GM23338 (cell line): ENCODE results near the gene OS9. TPM values are rescaled to one million over a fixed set of nuclear protein-coding genes. Genes with fewer than 3 reads are reported as not detected.

ENCODE experiments used
- ATAC-seq: fragments of 200-7000 bp; cut with Tn5 transposase; 3 replicates; pipeline ENCODE4 v1.9.1; 2020
- DNase-seq: peaks from one replicate; pipeline ENCODE4 v3.0.0-alpha.2; 2015; ENCODE audit warnings: low spot score
- H2AFZ ChIP-seq: fragments of 200-600 bp; sonication (generic); 2 replicates; pipeline ENCODE4 v1.8.0; 2016; ENCODE audit warnings: antibody characterized with exemption, mild to moderate bottlenecking, moderate library complexity
- H3F3A ChIP-seq: fragments of 200-600 bp; sonication (generic); replicated peaks from 2 replicates; pipeline ENCODE4 v1.8.0; 2017; ENCODE audit warnings: antibody characterized with exemption, mixed run types, low read depth
- H3K27ac ChIP-seq: fragments of 200-600 bp; sonication (generic); 2 replicates; pipeline ENCODE4 v1.6.1; 2016; ENCODE audit warnings: low read depth
- H3K27me3 ChIP-seq: fragments of 200-600 bp; sonication (generic); 2 replicates; pipeline ENCODE4 v1.8.0; 2016; ENCODE audit warnings: mild to moderate bottlenecking, mixed run types, moderate library complexity; ENCODE audit not compliant: insufficient read depth
- H3K36me3 ChIP-seq: fragments of 200-600 bp; sonication (generic); 2 replicates; pipeline ENCODE4 v1.8.0; 2016; ENCODE audit warnings: mild to moderate bottlenecking; ENCODE audit not compliant: insufficient read depth
- H3K4me1 ChIP-seq: fragments of 200-600 bp; sonication (generic); 2 replicates; pipeline ENCODE4 v1.8.0; 2016; ENCODE audit warnings: mild to moderate bottlenecking, moderate library complexity; ENCODE audit not compliant: insufficient read depth
- H3K4me2 ChIP-seq: fragments of 200-600 bp; sonication (generic); 2 replicates; pipeline ENCODE4 v1.7.1; 2017; ENCODE audit warnings: mixed run types
- H3K4me3 ChIP-seq: fragments of 200-600 bp; sonication (generic); 2 replicates; pipeline ENCODE4 v1.6.1; 2016; ENCODE audit warnings: mixed run types
- H3K79me2 ChIP-seq: fragments of 200-600 bp; sonication (generic); replicated peaks from 2 replicates; pipeline ENCODE4 v1.8.0; 2017; ENCODE audit warnings: mild to moderate bottlenecking; ENCODE audit not compliant: insufficient read depth
- H3K9me2 ChIP-seq: fragments of 200-600 bp; sonication (generic); 2 replicates; pipeline ENCODE4 v1.8.0; 2017; ENCODE audit not compliant: insufficient read depth
- H4K20me1 ChIP-seq: fragments of 200-600 bp; sonication (generic); replicated peaks from 2 replicates; pipeline ENCODE4 v1.8.0; 2017; ENCODE audit warnings: mild to moderate bottlenecking; ENCODE audit not compliant: insufficient read depth
- H3K27ac Mint-ChIP-seq: 2 replicates; pipeline ENCODE4 v1.8.0; 2020; ENCODE audit warnings: inconsistent platforms, mild to moderate bottlenecking, moderate library complexity, mixed read lengths
- H3K27me3 Mint-ChIP-seq: 3 replicates; pipeline ENCODE4 v1.8.0; 2022; ENCODE audit warnings: low read depth, mild to moderate bottlenecking, moderate library complexity, mixed read lengths, inconsistent platforms; ENCODE audit not compliant: insufficient read depth, poor library complexity
- H3K36me3 Mint-ChIP-seq: 3 replicates; pipeline ENCODE4 v1.8.0; 2021; ENCODE audit warnings: low read depth, mild to moderate bottlenecking, inconsistent platforms, moderate library complexity, mixed read lengths
- H3K4me1 Mint-ChIP-seq: 3 replicates; pipeline ENCODE4 v1.8.0; 2020; ENCODE audit warnings: mild to moderate bottlenecking, inconsistent platforms, mixed read lengths
- H3K4me3 Mint-ChIP-seq: 3 replicates; pipeline ENCODE4 v1.8.0; 2021; ENCODE audit warnings: moderate library complexity, mild to moderate bottlenecking, inconsistent platforms, mixed read lengths
- H3K9me3 Mint-ChIP-seq: 3 replicates; pipeline ENCODE4 v1.8.0; 2020; ENCODE audit warnings: moderate library complexity, mild to moderate bottlenecking, inconsistent platforms, mixed read lengths
- CREB1 ChIP-seq: fragments of 250-450 bp; sonication (Bioruptor Pico); IDR thresholded peaks from 2 replicates; pipeline ENCODE4 v1.5.0; 2020; ENCODE audit warnings: low read depth, mild to moderate bottlenecking, moderate library complexity
- CTCF ChIP-seq, 2 experiments: fragments of 200-600 bp in 1 of 2; sonication (generic) in 1 of 2; conservative IDR thresholded peaks; 2 replicates each; pipeline versions ENCODE4 v1.5.1 to v1.6.1; 2016 to 2017; ENCODE audit warnings: antibody characterized with exemption in 2 of 2, low read depth in 2 of 2, mild to moderate bottlenecking in 2 of 2, moderate library complexity in 1 of 2
- ZNF331 ChIP-seq: fragments of 250-450 bp; sonication (Bioruptor Pico); IDR thresholded peaks from 2 replicates; pipeline ENCODE4 v1.5.0; 2020; ENCODE audit warnings: low read depth, mild to moderate bottlenecking, moderate library complexity
- ZNF462 ChIP-seq: fragments of 250-450 bp; sonication (Bioruptor Pico); IDR thresholded peaks from 2 replicates; pipeline ENCODE4 v1.5.0; 2020; ENCODE audit warnings: mild to moderate bottlenecking, moderate library complexity
- polyA plus RNA-seq: library from polyadenylated mRNA; unstranded; fragments of >200 nt; fragmentation: Nextera tagmentation; extraction: Ambion mirVana; gene quantifications from 2 replicates; pipeline ENCODE4 v1.2.1, GENCODE V29; 2016
- total RNA-seq: library from RNA; depleted of rRNA; stranded (reverse); fragments of >200 nt; shearing (Covaris generic); gene quantifications from 2 replicates; pipeline ENCODE4 v1.2.3, GENCODE V29; 2014

The OS9 gene
- total and polyA plus RNA-seq, 2 experiments from 2014 or later: 27.5 to 79.7 TPM

GRCh38 chr12:57731411-57732080, 37.6 kb downstream of the OS9 start:
- Mint-ChIP-seq H3K4me1 (peaks cover 22% of the 10 kb centered on the region), H3K27me3 (peaks cover 99% of the 10 kb centered on the region), H3K36me3 (no peaks in the 10 kb centered on the region; the same call in 2 of the 3 replicates), H3K9me3 (peaks cover 2% of the 10 kb centered on the region; the same call in 2 of the 3 replicates), H3K4me3 (no peak overlapping the region), H3K27ac (no peak overlapping the region)
- Histone ChIP-seq H3K27ac (no peak overlapping the region), H3K4me1 (peaks cover 9% of the 10 kb centered on the region), H3K4me3 (no peak overlapping the region), H4K20me1 (no peaks in the 10 kb centered on the region; the same call in 1 of the 2 replicates), H3K9me2 (no peaks in the 10 kb centered on the region), H3K4me2 (no peak overlapping the region), H3K79me2 (no peaks in the 10 kb centered on the region), H3K27me3 (peaks cover 100% of the 10 kb centered on the region), H2AFZ (no peak overlapping the region), H3K36me3 (no peaks in the 10 kb centered on the region), H3F3A (peaks cover 6% of the 10 kb centered on the region)
- TF ChIP-seq CTCF (conservative IDR thresholded peaks at IDR 0.05; ENCODE audit: low read depth in 2 of 2) (no peak), ZNF331 (CRISPR knock-in tag) (no peak)
- ATAC-seq (no peak), DNase-seq (no peak)

GRCh38 chr12:57732270-57732669, 38.3 kb downstream of the OS9 start:
- Histone ChIP-seq H3K27ac (no peak overlapping the region), H3K27me3 (peaks cover 100% of the 10 kb centered on the region), H3K9me2 (no peaks in the 10 kb centered on the region), H3K4me2 (no peak overlapping the region), H3K4me1 (peaks cover 15% of the 10 kb centered on the region), H3K4me3 (no peak overlapping the region), H4K20me1 (no peaks in the 10 kb centered on the region; the same call in 1 of the 2 replicates), H3K79me2 (no peaks in the 10 kb centered on the region), H3K36me3 (no peaks in the 10 kb centered on the region), H2AFZ (no peak overlapping the region), H3F3A (peaks cover 10% of the 10 kb centered on the region)
- ATAC-seq: no peak
- Mint-ChIP-seq H3K27me3 (peaks cover 99% of the 10 kb centered on the region), H3K9me3 (peaks cover 2% of the 10 kb centered on the region), H3K27ac (no peak overlapping the region), H3K4me1 (peaks cover 28% of the 10 kb centered on the region), H3K4me3 (no peak overlapping the region), H3K36me3 (no peaks in the 10 kb centered on the region; the same call in 2 of the 3 replicates)
- no peak for DNase-seq
- TF ChIP-seq CREB1 (CRISPR knock-in tag): no peak
- peak in 1 of 2 experiments; percentile 15; a peak in 1 of 4 replicates for TF ChIP-seq CTCF (conservative IDR thresholded peaks at IDR 0.05; ENCODE audit: low read depth in 2 of 2)
- TF ChIP-seq ZNF331 (CRISPR knock-in tag): no peak
- no peak for TF ChIP-seq ZNF462 (CRISPR knock-in tag)
